ENCODE data around the gene XPR1.

DNA sequence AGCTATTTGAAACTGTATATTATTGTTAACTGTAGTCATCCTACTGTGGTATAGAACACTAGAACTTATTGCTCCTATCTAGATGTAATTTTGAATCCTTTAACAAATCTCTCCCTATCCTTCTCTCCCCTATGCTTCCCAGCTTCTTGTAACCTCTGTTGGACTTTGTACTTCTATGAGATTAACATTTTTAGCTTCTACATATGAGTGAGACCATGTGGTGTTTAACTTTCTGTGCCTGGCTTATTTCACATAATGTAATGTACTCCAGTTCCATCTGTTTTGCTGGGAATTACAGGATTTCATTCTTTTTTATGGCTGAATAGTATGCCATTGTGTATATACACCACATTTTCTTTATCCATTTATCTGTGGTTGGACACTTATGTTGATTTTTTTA, 216.4 kb downstream of the XPR1 start:
- no peak for TF ChIP-seq POLR2AphosphoS5 (IDR thresholded peaks at IDR 0.05; ENCODE audit: low read depth, low read length)
- TF ChIP-seq, protein P1, sequence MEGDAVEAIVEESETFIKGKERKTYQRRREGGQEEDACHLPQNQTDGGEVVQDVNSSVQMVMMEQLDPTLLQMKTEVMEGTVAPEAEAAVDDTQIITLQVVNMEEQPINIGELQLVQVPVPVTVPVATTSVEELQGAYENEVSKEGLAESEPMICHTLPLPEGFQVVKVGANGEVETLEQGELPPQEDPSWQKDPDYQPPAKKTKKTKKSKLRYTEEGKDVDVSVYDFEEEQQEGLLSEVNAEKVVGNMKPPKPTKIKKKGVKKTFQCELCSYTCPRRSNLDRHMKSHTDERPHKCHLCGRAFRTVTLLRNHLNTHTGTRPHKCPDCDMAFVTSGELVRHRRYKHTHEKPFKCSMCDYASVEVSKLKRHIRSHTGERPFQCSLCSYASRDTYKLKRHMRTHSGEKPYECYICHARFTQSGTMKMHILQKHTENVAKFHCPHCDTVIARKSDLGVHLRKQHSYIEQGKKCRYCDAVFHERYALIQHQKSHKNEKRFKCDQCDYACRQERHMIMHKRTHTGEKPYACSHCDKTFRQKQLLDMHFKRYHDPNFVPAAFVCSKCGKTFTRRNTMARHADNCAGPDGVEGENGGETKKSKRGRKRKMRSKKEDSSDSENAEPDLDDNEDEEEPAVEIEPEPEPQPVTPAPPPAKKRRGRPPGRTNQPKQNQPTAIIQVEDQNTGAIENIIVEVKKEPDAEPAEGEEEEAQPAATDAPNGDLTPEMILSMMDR (IDR thresholded peaks at IDR 0.05): no peak
- TF ChIP-seq, protein P2, sequence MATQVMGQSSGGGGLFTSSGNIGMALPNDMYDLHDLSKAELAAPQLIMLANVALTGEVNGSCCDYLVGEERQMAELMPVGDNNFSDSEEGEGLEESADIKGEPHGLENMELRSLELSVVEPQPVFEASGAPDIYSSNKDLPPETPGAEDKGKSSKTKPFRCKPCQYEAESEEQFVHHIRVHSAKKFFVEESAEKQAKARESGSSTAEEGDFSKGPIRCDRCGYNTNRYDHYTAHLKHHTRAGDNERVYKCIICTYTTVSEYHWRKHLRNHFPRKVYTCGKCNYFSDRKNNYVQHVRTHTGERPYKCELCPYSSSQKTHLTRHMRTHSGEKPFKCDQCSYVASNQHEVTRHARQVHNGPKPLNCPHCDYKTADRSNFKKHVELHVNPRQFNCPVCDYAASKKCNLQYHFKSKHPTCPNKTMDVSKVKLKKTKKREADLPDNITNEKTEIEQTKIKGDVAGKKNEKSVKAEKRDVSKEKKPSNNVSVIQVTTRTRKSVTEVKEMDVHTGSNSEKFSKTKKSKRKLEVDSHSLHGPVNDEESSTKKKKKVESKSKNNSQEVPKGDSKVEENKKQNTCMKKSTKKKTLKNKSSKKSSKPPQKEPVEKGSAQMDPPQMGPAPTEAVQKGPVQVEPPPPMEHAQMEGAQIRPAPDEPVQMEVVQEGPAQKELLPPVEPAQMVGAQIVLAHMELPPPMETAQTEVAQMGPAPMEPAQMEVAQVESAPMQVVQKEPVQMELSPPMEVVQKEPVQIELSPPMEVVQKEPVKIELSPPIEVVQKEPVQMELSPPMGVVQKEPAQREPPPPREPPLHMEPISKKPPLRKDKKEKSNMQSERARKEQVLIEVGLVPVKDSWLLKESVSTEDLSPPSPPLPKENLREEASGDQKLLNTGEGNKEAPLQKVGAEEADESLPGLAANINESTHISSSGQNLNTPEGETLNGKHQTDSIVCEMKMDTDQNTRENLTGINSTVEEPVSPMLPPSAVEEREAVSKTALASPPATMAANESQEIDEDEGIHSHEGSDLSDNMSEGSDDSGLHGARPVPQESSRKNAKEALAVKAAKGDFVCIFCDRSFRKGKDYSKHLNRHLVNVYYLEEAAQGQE (IDR thresholded peaks at IDR 0.05; ENCODE audit: insufficient read depth in 1 of 2, low read depth in 2 of 2, low read length in 1 of 2): no peak
